ENCODE data around the gene RFC1. TPM values are rescaled to one million over a fixed set of nuclear protein-coding genes. Genes with fewer than 3 reads are reported as not detected.
A peak's percentile ranks its signal among the peaks of the same experiment; 100 is the strongest.

The RFC1 gene
- total and polyA plus RNA-seq, 9 of the 15 experiments (the other 6 are each of a cell fraction or from before 2014, with no cell fraction given): 16.8 to 85.6 (median 45.2) TPM

DNA sequence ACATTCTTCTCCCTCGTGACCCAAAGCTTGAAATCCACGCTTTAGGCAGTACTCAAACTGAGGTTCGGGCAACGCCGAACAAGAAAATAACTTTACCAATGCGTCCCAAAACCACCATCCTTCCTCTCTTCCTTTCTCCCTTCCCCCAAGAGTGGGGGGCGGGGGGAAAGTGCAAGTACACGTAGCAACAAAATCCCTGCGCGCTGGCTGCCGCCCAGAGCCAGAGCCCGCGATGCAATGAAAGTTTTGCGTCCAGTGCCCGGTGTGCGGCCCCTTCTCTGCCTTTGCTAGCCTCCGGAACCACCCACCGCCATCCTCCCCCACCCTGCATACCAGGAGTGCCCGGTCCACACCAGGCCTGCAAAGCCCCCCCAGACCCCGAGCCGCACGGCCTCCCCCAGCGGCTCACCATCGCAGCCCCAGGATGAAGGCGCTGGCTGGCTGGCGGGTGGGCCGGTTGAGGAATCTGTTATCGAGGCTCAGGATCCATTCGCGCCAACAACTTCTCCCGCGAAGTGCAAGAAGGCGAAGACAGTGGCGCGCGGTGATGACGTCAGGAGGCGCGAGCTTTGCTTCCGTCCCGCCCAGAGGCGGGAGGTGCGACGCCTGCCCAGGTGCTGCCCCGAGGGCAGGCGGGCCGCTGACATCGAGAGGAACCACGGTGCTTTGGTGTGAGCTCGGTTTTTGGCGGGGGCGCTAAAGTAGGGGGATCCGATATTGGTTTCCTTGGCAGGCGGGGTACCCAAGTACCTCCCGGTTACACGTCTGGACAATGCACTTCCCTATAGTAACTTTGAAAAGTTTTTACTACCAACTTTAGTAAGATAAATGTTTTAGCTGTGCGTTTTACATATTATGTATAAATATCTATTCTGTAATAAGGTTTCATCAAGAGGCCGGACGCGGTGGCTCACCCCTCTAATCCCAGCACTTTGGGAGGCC lies at the start of gene RFC1 (continued):
- no peak; the same call in 1 of the 2 replicates for TF ChIP-seq ZNF134 (CRISPR knock-in tag; conservative IDR thresholded peaks at IDR 0.05)
- TF ChIP-seq NFXL1 (CRISPR knock-in tag; IDR thresholded peaks at IDR 0.05): no peak
- TF ChIP-seq ZNF347 (CRISPR knock-in tag; IDR thresholded peaks at IDR 0.05; ENCODE audit: low read depth): no peak
- TF ChIP-seq ARHGAP35 (IDR thresholded peaks at IDR 0.05; ENCODE audit: partially characterized antibody): no peak
- TF ChIP-seq, protein P1, sequence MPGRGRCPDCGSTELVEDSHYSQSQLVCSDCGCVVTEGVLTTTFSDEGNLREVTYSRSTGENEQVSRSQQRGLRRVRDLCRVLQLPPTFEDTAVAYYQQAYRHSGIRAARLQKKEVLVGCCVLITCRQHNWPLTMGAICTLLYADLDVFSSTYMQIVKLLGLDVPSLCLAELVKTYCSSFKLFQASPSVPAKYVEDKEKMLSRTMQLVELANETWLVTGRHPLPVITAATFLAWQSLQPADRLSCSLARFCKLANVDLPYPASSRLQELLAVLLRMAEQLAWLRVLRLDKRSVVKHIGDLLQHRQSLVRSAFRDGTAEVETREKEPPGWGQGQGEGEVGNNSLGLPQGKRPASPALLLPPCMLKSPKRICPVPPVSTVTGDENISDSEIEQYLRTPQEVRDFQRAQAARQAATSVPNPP (IDR thresholded peaks at IDR 0.05; ENCODE audit: borderline replicate concordance, insufficient read depth, insufficient read length): no peak
- TF ChIP-seq ZBTB43 (CRISPR knock-in tag; IDR thresholded peaks at IDR 0.05): peak; percentile 86; the same call in 1 of the 2 replicates
- TF ChIP-seq TAF15 (IDR thresholded peaks at IDR 0.05; ENCODE audit: low read depth, low read length): no peak
- no peak for TF ChIP-seq RAD21 (CRISPR knock-in tag; conservative IDR thresholded peaks at IDR 0.05 in 1 of 2, IDR thresholded peaks at IDR 0.05 in 1 of 2)
- no peak for TF ChIP-seq FOXA1 (IDR thresholded peaks at IDR 0.05; ENCODE audit: borderline replicate concordance)
- no peak for TF ChIP-seq SAFB2 (IDR thresholded peaks at IDR 0.05; ENCODE audit: borderline replicate concordance, low read depth, low read length, severe bottlenecking)
- no peak for TF ChIP-seq SMARCC2 (IDR thresholded peaks at IDR 0.05; ENCODE audit: low read depth)
- TF ChIP-seq RB1 (IDR thresholded peaks at IDR 0.05; ENCODE audit: low read depth): peak; percentile 98
- peak; percentile 47; the same call in 1 of the 2 replicates for TF ChIP-seq ZBTB40 (IDR thresholded peaks at IDR 0.05)
- peak; percentile 53; the same call in 1 of the 2 replicates for TF ChIP-seq ZBTB40 (CRISPR knock-in tag; IDR thresholded peaks at IDR 0.05)
- TF ChIP-seq TCF15 (CRISPR knock-in tag; IDR thresholded peaks at IDR 0.05): no peak
